Mesenchymal stem cell (in vitro differentiated cells and primary cell): ENCODE measurements around the gene SRSF4.
"Not testable (repeated sequence)": the region's sequence is repeated elsewhere in the genome, so short reads cannot be mapped to it uniquely, and the experiment has no call there.

ENCODE experiments used
- DNase-seq: peaks from one replicate; pipeline ENCODE4 v3.0.0-alpha.2; 2013
- H2AFZ ChIP-seq: one replicate; pipeline ENCODE4 v1.6.1; 2013; ENCODE audit warnings: low read depth, mild to moderate bottlenecking, control low read depth, inconsistent platforms, low read length, moderate library complexity
- H2AK5ac ChIP-seq: 2 replicates; pipeline ENCODE4 v1.6.1; 2013; ENCODE audit warnings: low read length, moderate library complexity, mild to moderate bottlenecking, inconsistent platforms; ENCODE audit not compliant: severe bottlenecking
- H2BK120ac ChIP-seq: one replicate; pipeline ENCODE4 v1.6.1; 2013; ENCODE audit warnings: low read depth, mild to moderate bottlenecking, inconsistent platforms, low read length, moderate library complexity
- H2BK12ac ChIP-seq, 2 experiments: one replicate each; pipeline ENCODE4 v1.6.1; 2013; ENCODE audit warnings: inconsistent platforms in 2 of 2, low read length in 2 of 2, mild to moderate bottlenecking in 2 of 2, moderate library complexity in 2 of 2, control low read depth in 1 of 2
- H2BK15ac ChIP-seq: one replicate; pipeline ENCODE4 v1.6.1; 2013; ENCODE audit warnings: mild to moderate bottlenecking, low read depth, inconsistent platforms; ENCODE audit not compliant: poor library complexity, severe bottlenecking
- H2BK5ac ChIP-seq: 2 replicates; pipeline ENCODE4 v1.6.1; 2013; ENCODE audit warnings: low read depth, mild to moderate bottlenecking, low read length, control low read depth, inconsistent platforms; ENCODE audit not compliant: poor library complexity, severe bottlenecking
- H3K14ac ChIP-seq, 2 experiments: one replicate each; pipeline ENCODE4 v1.6.1; 2013; ENCODE audit warnings: inconsistent platforms in 2 of 2, low read length in 2 of 2, control low read depth in 1 of 2, mild to moderate bottlenecking in 1 of 2, moderate library complexity in 1 of 2
- H3K18ac ChIP-seq, 2 experiments: one replicate each; pipeline ENCODE4 v1.6.1; 2013; ENCODE audit warnings: inconsistent platforms in 2 of 2, low read length in 2 of 2, control low read depth in 1 of 2, low read depth in 1 of 2, mild to moderate bottlenecking in 1 of 2
- H3K23ac ChIP-seq, 2 experiments: one replicate each; pipeline ENCODE4 v1.6.1; 2013; ENCODE audit warnings: inconsistent platforms in 2 of 2, low read length in 2 of 2, mild to moderate bottlenecking in 2 of 2, moderate library complexity in 2 of 2, control low read depth in 1 of 2
- H3K27ac ChIP-seq: 2 replicates; pipeline ENCODE4 v1.5.1; 2013; ENCODE audit warnings: mild to moderate bottlenecking, moderate library complexity, low read length, control low read depth, inconsistent platforms; ENCODE audit not compliant: poor library complexity, severe bottlenecking
- H3K27me3 ChIP-seq, 2 experiments: 2 replicates each; pipeline versions ENCODE4 v1.6.1 to v1.7.0; 2013; ENCODE audit warnings: low read length in 2 of 2, mild to moderate bottlenecking in 2 of 2, moderate library complexity in 2 of 2, control low read depth in 1 of 2, inconsistent platforms in 1 of 2; ENCODE audit not compliant: control insufficient read depth in 1 of 2, insufficient read depth in 1 of 2
- H3K36me3 ChIP-seq, 2 experiments: 2 replicates each; pipeline versions ENCODE4 v1.6.1 to v1.7.0; 2013; ENCODE audit warnings: low read length in 2 of 2, control low read depth in 1 of 2, inconsistent platforms in 1 of 2, low read depth in 1 of 2, mild to moderate bottlenecking in 1 of 2; ENCODE audit not compliant: insufficient read depth in 2 of 2, control insufficient read depth in 1 of 2
- H3K4ac ChIP-seq, 2 experiments: one replicate each; pipeline ENCODE4 v1.6.1; 2013; ENCODE audit warnings: inconsistent platforms in 2 of 2, low read length in 2 of 2, mild to moderate bottlenecking in 2 of 2, moderate library complexity in 2 of 2, control low read depth in 1 of 2, low read depth in 1 of 2
- H3K4me1 ChIP-seq: 2 replicates; pipeline ENCODE4 v1.6.1; 2013; ENCODE audit warnings: low read depth, low read length, control low read depth; ENCODE audit not compliant: control insufficient read depth, insufficient read depth
- H3K4me2 ChIP-seq: 2 replicates; pipeline ENCODE4 v1.6.1; 2013; ENCODE audit warnings: low read length, mild to moderate bottlenecking, inconsistent platforms; ENCODE audit not compliant: poor library complexity, severe bottlenecking
- H3K4me3 ChIP-seq, 2 experiments: 2 replicates each; pipeline versions ENCODE4 v1.5.1 to v1.7.0; 2013; ENCODE audit warnings: low read length in 2 of 2, mild to moderate bottlenecking in 2 of 2, control low read depth in 1 of 2, low read depth in 1 of 2; ENCODE audit not compliant: insufficient read depth in 1 of 2
- H3K79me1 ChIP-seq: replicated peaks from 2 replicates; pipeline ENCODE4 v1.6.1; 2013; ENCODE audit warnings: mild to moderate bottlenecking, control low read depth, low read length, inconsistent platforms; ENCODE audit not compliant: poor library complexity, severe bottlenecking
- H3K9ac ChIP-seq: 2 replicates; pipeline ENCODE4 v1.7.0; 2013; ENCODE audit warnings: mild to moderate bottlenecking, low read length, moderate library complexity
- H3K9me3 ChIP-seq: 2 replicates; pipeline ENCODE4 v1.7.0; 2013; ENCODE audit warnings: mild to moderate bottlenecking, low read length; ENCODE audit not compliant: control insufficient read depth
- H4K8ac ChIP-seq: one replicate; pipeline ENCODE4 v1.6.1; 2013; ENCODE audit warnings: inconsistent platforms, mild to moderate bottlenecking, low read length, moderate library complexity
- H4K91ac ChIP-seq: one replicate; pipeline ENCODE4 v1.6.1; 2013; ENCODE audit warnings: mild to moderate bottlenecking, low read length, inconsistent platforms
- WGBS: methylation state at CpG from one replicate; pipeline ENCODE4 v1.1.7; 2013; ENCODE audit warnings: mixed read lengths; 5-methylcytosine and 5-hydroxymethylcytosine counted together

The SRSF4 gene

GRCh38 chr1:29108041-29108440, 73.7 kb downstream of the SRSF4 start:
- H2BK15ac ChIP-seq, H3K14ac ChIP-seq, H3K4me1 ChIP-seq, H3K9ac ChIP-seq, H3K27ac ChIP-seq, H2AK5ac ChIP-seq, H2BK5ac ChIP-seq, H3K4ac ChIP-seq, H3K18ac ChIP-seq, H3K23ac ChIP-seq, H2BK12ac ChIP-seq, H3K36me3 ChIP-seq, H4K91ac ChIP-seq, H3K27me3 ChIP-seq, H4K8ac ChIP-seq, H3K4me2 ChIP-seq, H3K9me3 ChIP-seq, H2AFZ ChIP-seq, H3K79me1 ChIP-seq, DNase-seq, H3K4me3 ChIP-seq, H2BK120ac ChIP-seq: not testable (repeated sequence)
- 100% methylated on average over 3 of the region's 6 CpGs for WGBS

GRCh38 chr1:29105822-29106221, 75.9 kb downstream of the SRSF4 start:
- peak; percentile 54 for DNase-seq
- no peak overlapping the region for H3K9ac ChIP-seq
- no peak overlapping the region for H3K14ac ChIP-seq
- H4K8ac ChIP-seq, result no peak overlapping the region
- no peak overlapping the region for H2BK12ac ChIP-seq
- no peaks in the 10 kb centered on the region for H3K4me1 ChIP-seq
- no peak overlapping the region for H2AK5ac ChIP-seq
- no peak overlapping the region for H3K27ac ChIP-seq
- no peak overlapping the region for H3K4me2 ChIP-seq
- H3K4ac ChIP-seq, result no peak overlapping the region
- no peak overlapping the region for H2BK5ac ChIP-seq
- no peaks in the 10 kb centered on the region for H3K79me1 ChIP-seq
- H3K9me3 ChIP-seq, result no peaks in the 10 kb centered on the region
- H4K91ac ChIP-seq, result no peak overlapping the region
- no peak overlapping the region for H2AFZ ChIP-seq
- H3K27me3 ChIP-seq, result no peaks in the 10 kb centered on the region
- no peak overlapping the region for H3K4me3 ChIP-seq
- peaks cover 0 to 5% of the 10 kb centered on the region in 2 experiments for H3K36me3 ChIP-seq
- H2BK15ac ChIP-seq, result no peak overlapping the region
- H3K23ac ChIP-seq, result no peak overlapping the region
- no peak overlapping the region for H3K18ac ChIP-seq
- no peak overlapping the region for H2BK120ac ChIP-seq
- 59% methylated on average over 4 of the region's 6 CpGs for WGBS

DNA sequence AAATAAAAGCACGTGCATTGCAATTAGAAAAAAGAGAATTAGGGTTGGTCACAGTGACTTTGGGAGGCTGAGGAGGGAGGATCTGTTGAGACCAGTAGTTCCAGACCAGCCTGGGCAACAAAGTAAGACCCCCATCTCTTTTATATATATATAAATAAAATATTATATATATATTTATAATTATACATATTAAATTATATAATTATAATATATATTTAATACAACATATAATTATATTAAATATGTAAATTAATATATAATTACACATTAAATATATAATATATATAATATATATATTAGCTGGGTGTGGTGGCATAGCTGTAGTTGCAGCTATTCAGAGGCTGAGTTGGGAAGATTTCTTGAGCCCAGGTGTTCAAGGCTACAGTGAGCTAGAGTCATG, 81.2 kb downstream of the SRSF4 start:
- no peak overlapping the region for H4K91ac ChIP-seq
- H3K23ac ChIP-seq, result no peak overlapping the region
- no peaks in the 10 kb centered on the region for H3K27me3 ChIP-seq
- no peak overlapping the region for H3K9ac ChIP-seq
- no peak overlapping the region for H3K4ac ChIP-seq
- H2AFZ ChIP-seq, result no peak overlapping the region
- no peaks in the 10 kb centered on the region for H3K9me3 ChIP-seq
- no peak overlapping the region for H2AK5ac ChIP-seq
- H3K4me1 ChIP-seq, result no peaks in the 10 kb centered on the region
- H3K4me2 ChIP-seq, result no peak overlapping the region
- no peak overlapping the region for H2BK5ac ChIP-seq
- H2BK15ac ChIP-seq, result no peak overlapping the region
- H3K14ac ChIP-seq, result no peak overlapping the region
- H3K27ac ChIP-seq, result no peak overlapping the region
- no peaks in the 10 kb centered on the region for H3K79me1 ChIP-seq
- H4K8ac ChIP-seq, result no peak overlapping the region
- no peak for DNase-seq
- no peaks in the 10 kb centered on the region for H3K36me3 ChIP-seq
- H3K4me3 ChIP-seq, result no peak overlapping the region
- no peak overlapping the region for H3K18ac ChIP-seq
- H2BK12ac ChIP-seq, result no peak overlapping the region
- no peak overlapping the region for H2BK120ac ChIP-seq
- WGBS, result 83% methylated on average over 1 of the region's 1 CpG

- Histone ChIP-seq H3K4me1 (peaks cover 1% of the 10 kb centered on the region), H3K36me3 (no peaks in the 10 kb centered on the region), H3K4me2 (no peak overlapping the region), H3K4ac (no peak overlapping the region), H2BK12ac (no peak overlapping the region), H3K9ac (no peak overlapping the region), H3K18ac (no peak overlapping the region), H2AFZ (no peak overlapping the region), H4K8ac (no peak overlapping the region), H3K79me1 (no peaks in the 10 kb centered on the region), H4K91ac (no peak overlapping the region), H3K4me3 (no peak overlapping the region), H3K14ac (no peak overlapping the region), H2BK15ac (no peak overlapping the region), H2BK120ac (no peak overlapping the region), H3K23ac (no peak overlapping the region), H3K27me3 (no peaks in the 10 kb centered on the region), H2AK5ac (no peak overlapping the region), H2BK5ac (no peak overlapping the region), H3K9me3 (no peaks in the 10 kb centered on the region), H3K27ac (no peak overlapping the region)
- 73% methylated on average over 4 of the region's 4 CpGs for WGBS
- DNase-seq, result no peak
Measured at GRCh38 chr1:29099286-29099685, 82.4 kb downstream of the SRSF4 start.
